ENCODE results near the gene BUB1.

BUB1 gene

DNA sequence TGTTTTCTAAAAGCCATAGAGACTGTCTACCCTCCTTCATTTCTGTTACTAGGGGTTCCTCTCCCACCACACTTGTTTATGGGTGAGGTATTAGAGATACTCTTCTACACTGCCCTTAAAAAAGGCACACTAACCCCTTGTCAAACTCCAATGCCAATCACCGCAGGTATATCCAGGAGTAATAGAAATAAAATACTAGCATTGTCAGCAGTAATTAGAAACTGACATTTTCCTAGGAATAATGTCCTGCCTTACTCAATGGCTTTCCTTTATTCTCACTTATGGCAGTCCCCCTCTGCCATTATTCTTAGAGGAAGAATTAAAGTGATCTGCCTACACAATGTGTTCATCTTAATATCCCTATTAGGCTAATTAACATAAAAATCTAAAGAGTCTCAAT lies 5.0 kb upstream of the BUB1 start:
- H3K36me3 ChIP-seq (ENCODE audit: control insufficient read depth, insufficient read depth, low read length), result no peaks in the 10 kb centered on the region
- TF ChIP-seq, protein P1, sequence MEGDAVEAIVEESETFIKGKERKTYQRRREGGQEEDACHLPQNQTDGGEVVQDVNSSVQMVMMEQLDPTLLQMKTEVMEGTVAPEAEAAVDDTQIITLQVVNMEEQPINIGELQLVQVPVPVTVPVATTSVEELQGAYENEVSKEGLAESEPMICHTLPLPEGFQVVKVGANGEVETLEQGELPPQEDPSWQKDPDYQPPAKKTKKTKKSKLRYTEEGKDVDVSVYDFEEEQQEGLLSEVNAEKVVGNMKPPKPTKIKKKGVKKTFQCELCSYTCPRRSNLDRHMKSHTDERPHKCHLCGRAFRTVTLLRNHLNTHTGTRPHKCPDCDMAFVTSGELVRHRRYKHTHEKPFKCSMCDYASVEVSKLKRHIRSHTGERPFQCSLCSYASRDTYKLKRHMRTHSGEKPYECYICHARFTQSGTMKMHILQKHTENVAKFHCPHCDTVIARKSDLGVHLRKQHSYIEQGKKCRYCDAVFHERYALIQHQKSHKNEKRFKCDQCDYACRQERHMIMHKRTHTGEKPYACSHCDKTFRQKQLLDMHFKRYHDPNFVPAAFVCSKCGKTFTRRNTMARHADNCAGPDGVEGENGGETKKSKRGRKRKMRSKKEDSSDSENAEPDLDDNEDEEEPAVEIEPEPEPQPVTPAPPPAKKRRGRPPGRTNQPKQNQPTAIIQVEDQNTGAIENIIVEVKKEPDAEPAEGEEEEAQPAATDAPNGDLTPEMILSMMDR (IDR thresholded peaks at IDR 0.05; ENCODE audit: insufficient read depth, low read length, poor library complexity, severe bottlenecking), result no peak

GRCh38 chr2:110682267-110682666 lies 4.4 kb upstream of the BUB1 start:
- no peak for DNase-seq (ENCODE audit: extremely low read depth, insufficient read length)
- TF ChIP-seq, protein P1 (IDR thresholded peaks at IDR 0.05; ENCODE audit: insufficient read depth, low read length, poor library complexity, severe bottlenecking), result no peak
- Histone ChIP-seq H3K36me3 (ENCODE audit: control insufficient read depth, insufficient read depth, low read length) (no peaks in the 10 kb centered on the region), H3K27me3 (replicated peaks; ENCODE audit: control insufficient read depth, insufficient read depth, low read length) (no peaks in the 10 kb centered on the region), H3K4me3 (replicated peaks; ENCODE audit: low read depth, low read length) (no peak overlapping the region)

More for the DNA sequence above, 5.0 kb upstream of the BUB1 start:
- Histone ChIP-seq H3K4me3 (replicated peaks; ENCODE audit: low read depth, low read length) (no peak overlapping the region), H3K27me3 (replicated peaks; ENCODE audit: control insufficient read depth, insufficient read depth, low read length) (no peaks in the 10 kb centered on the region)
- no peak for DNase-seq (ENCODE audit: extremely low read depth, insufficient read length)

GRCh38 chr2:110680709-110681108 lies 2.8 kb upstream of the BUB1 start:
- H3K27me3 ChIP-seq (replicated peaks; ENCODE audit: control insufficient read depth, insufficient read depth, low read length), result no peaks in the 10 kb centered on the region
- no peaks in the 10 kb centered on the region for H3K36me3 ChIP-seq (ENCODE audit: control insufficient read depth, insufficient read depth, low read length)
- no peak for DNase-seq (ENCODE audit: extremely low read depth, insufficient read length)
- TF ChIP-seq, protein P1 (IDR thresholded peaks at IDR 0.05; ENCODE audit: insufficient read depth, low read length, poor library complexity, severe bottlenecking), result no peak
- no peak overlapping the region for H3K4me3 ChIP-seq (replicated peaks; ENCODE audit: low read depth, low read length)

DNA sequence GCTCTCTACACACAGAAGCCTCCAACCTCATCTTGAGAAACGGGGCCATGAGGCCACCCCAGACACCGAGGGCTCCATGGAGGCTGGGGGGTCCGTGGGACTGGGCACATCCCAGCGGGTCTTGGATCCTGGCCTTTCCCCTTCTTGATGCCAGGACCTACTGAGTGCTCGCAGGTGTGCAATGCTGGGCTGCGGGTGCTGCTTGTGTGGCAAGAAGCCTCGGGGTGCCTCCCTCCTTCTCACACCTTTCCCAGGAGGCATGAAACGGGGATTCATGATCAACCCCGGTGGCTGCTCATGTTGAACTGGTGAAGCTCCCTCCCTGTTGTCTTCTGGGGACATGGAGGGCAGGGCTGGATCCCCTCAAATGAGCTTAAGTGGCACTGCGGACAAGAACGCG lies 2.0 kb upstream of the BUB1 start:
- Histone ChIP-seq H3K4me3 (replicated peaks; ENCODE audit: low read depth, low read length) (no peak overlapping the region), H3K27me3 (replicated peaks; ENCODE audit: control insufficient read depth, insufficient read depth, low read length) (no peaks in the 10 kb centered on the region), H3K36me3 (ENCODE audit: control insufficient read depth, insufficient read depth, low read length) (no peaks in the 10 kb centered on the region)
- TF ChIP-seq, protein P1 (IDR thresholded peaks at IDR 0.05; ENCODE audit: insufficient read depth, low read length, poor library complexity, severe bottlenecking), result no peak
- DNase-seq (ENCODE audit: extremely low read depth, insufficient read length), result no peak

GRCh38 chr2:110679337-110679707 lies 1.5 kb upstream of the BUB1 start:
- DNase-seq (ENCODE audit: extremely low read depth, insufficient read length), result no peak
- TF ChIP-seq, protein P1 (IDR thresholded peaks at IDR 0.05; ENCODE audit: insufficient read depth, low read length, poor library complexity, severe bottlenecking), result peak; percentile 15
- no peaks in the 10 kb centered on the region for H3K27me3 ChIP-seq (replicated peaks; ENCODE audit: control insufficient read depth, insufficient read depth, low read length)
- H3K4me3 ChIP-seq (replicated peaks; ENCODE audit: low read depth, low read length), result no peak overlapping the region
- H3K36me3 ChIP-seq (ENCODE audit: control insufficient read depth, insufficient read depth, low read length), result peaks cover 2% of the 10 kb centered on the region; the same call in 1 of the 2 replicates

Measured in GM06990 (cell line).